Neuron (in vitro differentiated cells): ENCODE measurements around the gene CSRNP3.
A peak's percentile ranks its signal among the peaks of the same experiment; 100 is the strongest.

Experiments
- H2AFZ ChIP-seq: one replicate; pipeline ENCODE4 v1.6.1; 2013; ENCODE audit warnings: low read depth, mild to moderate bottlenecking, inconsistent platforms, low read length, moderate library complexity
- H3K27me3 ChIP-seq: one replicate; pipeline ENCODE4 v1.6.1; 2013; ENCODE audit warnings: low read length; ENCODE audit not compliant: insufficient read depth
- H3K36me3 ChIP-seq: one replicate; pipeline ENCODE4 v1.6.1; 2013; ENCODE audit warnings: low read length; ENCODE audit not compliant: insufficient read depth
- H3K4me1 ChIP-seq: one replicate; pipeline ENCODE4 v1.6.1; 2013; ENCODE audit warnings: low read length; ENCODE audit not compliant: insufficient read depth
- H3K4me3 ChIP-seq: 2 replicates; pipeline ENCODE4 v1.5.1; 2013; ENCODE audit warnings: mild to moderate bottlenecking, low read length, moderate library complexity
- H3K9me3 ChIP-seq: one replicate; pipeline ENCODE4 v1.6.1; 2013; ENCODE audit warnings: low read length

The CSRNP3 gene, protein sequence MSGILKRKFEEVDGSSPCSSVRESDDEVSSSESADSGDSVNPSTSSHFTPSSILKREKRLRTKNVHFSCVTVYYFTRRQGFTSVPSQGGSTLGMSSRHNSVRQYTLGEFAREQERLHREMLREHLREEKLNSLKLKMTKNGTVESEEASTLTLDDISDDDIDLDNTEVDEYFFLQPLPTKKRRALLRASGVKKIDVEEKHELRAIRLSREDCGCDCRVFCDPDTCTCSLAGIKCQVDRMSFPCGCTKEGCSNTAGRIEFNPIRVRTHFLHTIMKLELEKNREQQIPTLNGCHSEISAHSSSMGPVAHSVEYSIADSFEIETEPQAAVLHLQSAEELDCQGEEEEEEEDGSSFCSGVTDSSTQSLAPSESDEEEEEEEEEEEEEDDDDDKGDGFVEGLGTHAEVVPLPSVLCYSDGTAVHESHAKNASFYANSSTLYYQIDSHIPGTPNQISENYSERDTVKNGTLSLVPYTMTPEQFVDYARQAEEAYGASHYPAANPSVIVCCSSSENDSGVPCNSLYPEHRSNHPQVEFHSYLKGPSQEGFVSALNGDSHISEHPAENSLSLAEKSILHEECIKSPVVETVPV

DNA sequence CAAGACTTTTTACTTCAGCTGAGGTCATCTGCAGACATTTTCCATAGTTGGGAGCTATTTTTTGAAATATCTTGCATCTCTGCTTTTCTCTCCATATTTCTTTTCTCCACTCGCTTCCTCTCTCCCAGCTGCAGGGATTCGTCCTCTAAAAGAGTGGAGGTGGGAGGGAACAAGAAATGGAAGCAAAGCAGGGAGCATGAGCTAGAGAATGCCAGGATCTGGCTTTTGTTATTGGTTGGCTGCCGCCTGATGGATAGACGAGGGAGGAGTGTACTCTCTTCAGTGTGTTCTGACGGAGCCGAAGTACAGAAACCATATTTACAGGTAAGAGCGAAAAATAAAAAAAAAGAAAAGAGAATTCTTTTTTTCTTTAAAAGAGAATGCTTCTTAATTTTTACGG is at the start of gene CSRNP3:
TSS of gene CSRNP3 (plus strand) at position 282 of the 400 bp plus-strand sequence. CDS start 125,368 bp downstream, outside the sequence.
- H3K4me3 ChIP-seq, result peak within 1 kb of the TSS; percentile 87
- H3K36me3 ChIP-seq, result no peaks in the 10 kb centered on the region

DNA sequence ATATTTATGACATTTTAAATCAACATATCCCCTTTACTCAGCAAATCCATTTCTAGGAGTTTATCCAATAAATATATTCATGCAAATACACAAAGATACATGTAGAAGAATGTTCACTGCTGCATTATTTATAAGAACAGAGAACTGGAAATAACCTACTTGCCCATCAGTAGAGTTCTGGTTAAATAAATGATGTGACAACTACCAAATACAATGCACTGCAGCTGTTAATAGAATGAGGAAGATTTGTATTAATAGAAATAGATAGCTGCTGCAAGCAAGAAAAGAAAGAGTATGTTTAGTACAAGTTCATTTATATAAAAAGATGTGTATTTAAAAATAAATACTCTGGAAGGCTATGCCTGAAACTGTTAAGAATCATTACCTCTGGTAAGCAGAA is 49.3 kb upstream of the CSRNP3 start:
- H3K4me3 ChIP-seq, result no peak overlapping the region
- H3K36me3 ChIP-seq, result no peaks in the 10 kb centered on the region
- H3K27me3 ChIP-seq, result no peaks in the 10 kb centered on the region
- H2AFZ ChIP-seq, result no peak overlapping the region
- no peaks in the 10 kb centered on the region for H3K4me1 ChIP-seq
- H3K9me3 ChIP-seq, result peaks cover 5% of the 10 kb centered on the region

More for the DNA sequence above, at the start of gene CSRNP3:
- Histone ChIP-seq H2AFZ (peak within 1 kb of the TSS; percentile 86), H3K27me3 (no peaks in the 10 kb centered on the region), H3K9me3 (no peaks in the 10 kb centered on the region), H3K4me1 (peaks cover 27% of the 10 kb centered on the region)

DNA sequence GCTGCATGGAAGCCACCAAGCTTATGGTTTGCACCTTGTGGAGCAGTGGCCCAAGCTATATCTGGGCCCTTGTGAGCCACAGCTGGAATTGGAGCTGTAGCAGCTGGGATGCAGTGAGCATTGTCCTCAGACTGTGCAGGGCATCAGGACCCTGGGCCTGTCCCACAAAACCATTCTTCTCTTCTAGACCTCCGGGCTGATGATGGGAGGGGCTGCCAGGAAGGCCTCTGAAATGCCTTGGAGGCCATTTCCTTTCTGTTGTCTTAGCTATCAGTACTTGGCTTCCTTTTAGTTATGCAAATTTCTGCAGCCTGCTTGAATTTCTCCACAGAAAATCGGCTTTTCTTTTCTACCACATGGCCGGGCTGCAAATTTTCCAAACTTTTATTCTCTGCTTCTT is 46.4 kb upstream of the CSRNP3 start:
- no peak overlapping the region for H3K4me3 ChIP-seq
- no peaks in the 10 kb centered on the region for H3K4me1 ChIP-seq

DNA sequence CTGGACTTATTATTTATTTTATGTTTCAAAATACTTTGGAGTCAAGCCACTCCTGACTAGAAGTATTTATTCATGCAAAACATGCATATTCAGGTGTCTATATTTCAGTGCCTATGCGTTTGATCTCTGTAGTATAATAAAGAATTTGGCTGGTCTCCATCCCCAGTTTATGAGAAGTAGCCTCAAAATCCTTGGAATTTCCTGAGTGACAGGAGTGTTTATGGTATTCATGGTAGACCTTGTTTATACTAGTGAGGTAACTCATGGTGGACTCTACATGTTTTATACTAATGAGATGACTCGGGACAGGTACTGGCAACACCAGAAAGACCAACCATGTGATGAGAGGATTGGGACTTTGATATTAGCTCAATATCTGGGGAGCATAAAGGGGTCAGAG is 43.9 kb upstream of the CSRNP3 start:
- Histone ChIP-seq H3K4me1 (no peaks in the 10 kb centered on the region), H2AFZ (no peak overlapping the region), H3K27me3 (no peaks in the 10 kb centered on the region), H3K36me3 (no peaks in the 10 kb centered on the region), H3K9me3 (peaks cover 8% of the 10 kb centered on the region), H3K4me3 (no peak overlapping the region)

More for the DNA sequence above, 46.4 kb upstream of the CSRNP3 start:
- Histone ChIP-seq H3K9me3 (peaks cover 8% of the 10 kb centered on the region), H3K27me3 (no peaks in the 10 kb centered on the region), H3K36me3 (no peaks in the 10 kb centered on the region), H2AFZ (no peak overlapping the region)

DNA sequence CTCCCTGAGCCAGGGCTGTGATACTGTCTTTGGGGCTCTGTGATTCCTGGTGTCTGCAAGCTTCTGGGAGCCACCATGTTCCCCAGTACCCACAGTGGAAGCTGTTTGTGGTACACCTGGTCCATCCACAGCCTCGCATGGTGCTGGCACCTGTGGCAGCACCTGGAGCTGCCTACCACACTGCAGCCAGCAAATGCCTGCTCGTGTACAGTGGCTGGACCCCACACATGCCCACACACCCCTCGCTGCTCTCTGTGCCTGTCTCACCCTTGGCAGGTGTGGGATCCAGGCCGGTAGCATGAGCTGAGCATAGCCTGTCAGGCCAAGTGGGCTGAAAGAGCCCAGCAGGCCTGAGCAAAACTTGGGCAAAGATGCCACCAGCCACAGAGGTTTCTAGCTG is 41.8 kb upstream of the CSRNP3 start:
- Histone ChIP-seq H3K27me3 (no peaks in the 10 kb centered on the region), H3K9me3 (peaks cover 6% of the 10 kb centered on the region), H3K4me1 (peaks cover 2% of the 10 kb centered on the region), H3K4me3 (no peak overlapping the region), H2AFZ (no peak overlapping the region), H3K36me3 (no peaks in the 10 kb centered on the region)

DNA sequence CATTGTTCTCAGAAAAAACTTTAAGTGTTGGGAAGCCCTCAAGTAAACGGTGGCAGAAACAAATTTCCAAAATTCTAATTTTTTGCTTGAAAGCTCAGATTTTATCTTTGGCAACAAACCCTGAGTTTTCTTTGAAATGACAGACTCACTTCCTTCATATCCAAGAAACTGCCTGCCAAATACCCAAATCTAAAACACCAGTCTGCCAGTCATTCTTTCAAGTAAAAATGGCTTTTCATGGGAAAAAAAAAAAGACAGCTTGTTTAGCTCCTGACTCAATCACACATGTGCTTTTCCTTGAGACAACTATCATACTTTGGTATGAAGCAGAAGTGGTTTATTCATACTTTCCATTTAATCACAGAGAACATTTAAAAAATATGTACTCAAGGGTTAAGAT is 40.6 kb upstream of the CSRNP3 start:
- Histone ChIP-seq H3K4me1 (peaks cover 2% of the 10 kb centered on the region), H2AFZ (no peak overlapping the region), H3K36me3 (no peaks in the 10 kb centered on the region), H3K9me3 (peaks cover 3% of the 10 kb centered on the region), H3K4me3 (no peak overlapping the region), H3K27me3 (no peaks in the 10 kb centered on the region)

DNA sequence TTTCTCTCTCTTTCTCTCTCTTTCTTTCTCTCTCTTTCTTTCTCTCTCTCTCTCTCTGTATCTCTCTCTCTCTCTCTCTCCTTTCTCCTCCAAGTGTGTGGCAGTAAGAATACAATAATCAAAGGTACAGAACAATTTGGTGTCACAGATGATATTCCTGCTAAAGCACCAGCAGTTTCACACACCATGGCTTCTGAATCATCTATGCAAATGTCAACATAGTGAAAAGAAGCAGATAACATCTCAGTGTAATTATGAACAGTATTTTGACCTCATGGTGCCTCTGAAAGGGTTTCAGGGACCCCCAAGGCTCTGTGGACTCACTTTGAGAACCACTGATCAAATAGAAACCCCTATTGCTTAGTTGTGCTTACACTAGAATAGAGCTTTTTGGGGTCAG is 38.5 kb upstream of the CSRNP3 start:
- no peak overlapping the region for H3K4me3 ChIP-seq
- H3K9me3 ChIP-seq, result peaks cover 3% of the 10 kb centered on the region
- no peak overlapping the region for H2AFZ ChIP-seq
- H3K4me1 ChIP-seq, result peaks cover 2% of the 10 kb centered on the region
- H3K36me3 ChIP-seq, result no peaks in the 10 kb centered on the region
- H3K27me3 ChIP-seq, result no peaks in the 10 kb centered on the region

DNA sequence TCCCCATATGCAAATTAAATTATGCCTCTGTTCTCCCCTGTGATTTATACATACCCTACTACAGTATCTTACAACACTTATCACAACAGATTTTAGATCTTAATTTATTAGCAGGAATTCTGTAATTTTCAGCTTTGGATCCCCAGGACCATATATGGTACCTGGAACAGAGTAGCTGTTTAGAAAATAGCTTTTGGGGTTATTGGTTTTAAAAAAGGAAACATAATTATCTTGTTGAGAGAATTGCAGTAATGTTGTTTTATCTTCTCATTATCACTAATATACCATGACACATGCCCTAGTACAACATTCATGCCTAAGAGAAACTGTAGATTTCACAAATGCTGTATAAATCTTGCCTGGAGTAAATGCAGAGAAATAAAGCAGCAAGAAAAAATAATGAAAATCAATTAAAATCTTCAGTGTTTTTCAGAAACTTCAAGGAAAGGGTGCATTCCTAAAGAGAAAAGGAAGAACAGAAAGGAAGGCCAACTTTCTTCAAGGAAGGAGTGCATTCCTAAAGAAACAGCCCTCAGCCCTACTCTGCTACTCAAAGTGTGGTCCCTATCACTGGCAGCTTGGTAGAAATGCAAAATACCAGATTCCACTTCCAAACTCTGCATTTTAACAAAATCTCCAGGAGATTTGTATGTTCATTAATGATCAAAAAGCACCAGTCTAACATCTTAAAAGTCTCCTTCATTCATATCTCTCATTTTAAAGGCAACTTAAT is 37.1 kb upstream of the CSRNP3 start:
- peaks cover 2% of the 10 kb centered on the region for H3K4me1 ChIP-seq
- no peaks in the 10 kb centered on the region for H3K36me3 ChIP-seq
- H3K9me3 ChIP-seq, result no peaks in the 10 kb centered on the region
- no peak overlapping the region for H2AFZ ChIP-seq
- H3K27me3 ChIP-seq, result no peaks in the 10 kb centered on the region
- H3K4me3 ChIP-seq, result no peak overlapping the region

DNA sequence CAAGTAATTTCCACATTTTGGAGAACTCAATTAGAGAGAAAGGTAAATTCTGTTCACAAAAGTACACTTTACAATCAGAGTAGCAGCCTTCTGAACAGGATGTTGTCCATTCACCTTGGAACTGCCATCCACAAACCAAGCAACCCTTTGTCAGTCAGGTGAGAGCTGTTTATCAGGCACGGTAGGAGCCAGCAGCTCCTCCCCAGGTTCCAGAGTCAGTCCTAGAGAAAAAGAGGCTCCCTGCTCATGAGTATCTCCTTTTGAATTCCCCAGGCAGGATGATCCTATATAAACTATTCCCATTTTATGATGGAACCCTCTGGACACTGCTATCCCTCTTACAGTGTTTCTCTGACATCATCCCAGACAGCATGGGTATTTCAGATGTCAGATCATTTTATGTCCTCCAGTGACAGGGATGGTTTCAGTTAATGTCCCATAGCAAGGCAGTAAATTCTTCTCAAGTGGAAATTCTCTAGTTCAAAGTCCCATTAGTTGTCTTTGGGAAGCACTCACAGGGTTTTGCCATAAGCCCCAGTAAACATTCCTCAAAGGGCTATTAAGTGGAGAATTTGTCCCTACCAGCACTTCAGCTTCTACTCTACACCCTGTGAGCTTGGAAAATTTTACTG is 34.5 kb upstream of the CSRNP3 start:
- Histone ChIP-seq H3K4me3 (no peak overlapping the region), H3K9me3 (no peaks in the 10 kb centered on the region), H2AFZ (no peak overlapping the region), H3K4me1 (peaks cover 6% of the 10 kb centered on the region), H3K27me3 (no peaks in the 10 kb centered on the region), H3K36me3 (no peaks in the 10 kb centered on the region)

DNA sequence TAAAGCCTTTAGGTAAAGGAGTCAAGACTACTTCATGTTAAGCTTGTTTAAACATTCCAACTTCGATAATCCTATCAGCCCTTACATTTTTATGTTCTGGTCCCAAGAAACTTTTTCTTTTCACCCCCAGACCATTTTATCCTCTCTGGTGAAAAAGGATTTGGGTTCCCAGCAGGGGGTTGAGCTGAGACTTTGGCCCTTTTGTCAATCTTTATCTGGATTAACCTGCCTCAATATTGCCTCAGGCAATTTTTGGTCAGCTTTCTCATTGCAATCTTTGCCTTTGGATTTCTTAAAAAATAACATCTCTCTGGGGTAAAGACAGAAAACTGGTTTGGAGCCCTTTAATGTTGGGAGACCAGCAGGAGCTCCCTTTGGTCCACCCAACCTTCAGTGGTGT is 33.9 kb upstream of the CSRNP3 start:
- H3K4me1 ChIP-seq, result peaks cover 12% of the 10 kb centered on the region
- no peaks in the 10 kb centered on the region for H3K27me3 ChIP-seq
- no peaks in the 10 kb centered on the region for H3K36me3 ChIP-seq
- H2AFZ ChIP-seq, result no peak overlapping the region
- H3K9me3 ChIP-seq, result no peaks in the 10 kb centered on the region
- no peak overlapping the region for H3K4me3 ChIP-seq

DNA sequence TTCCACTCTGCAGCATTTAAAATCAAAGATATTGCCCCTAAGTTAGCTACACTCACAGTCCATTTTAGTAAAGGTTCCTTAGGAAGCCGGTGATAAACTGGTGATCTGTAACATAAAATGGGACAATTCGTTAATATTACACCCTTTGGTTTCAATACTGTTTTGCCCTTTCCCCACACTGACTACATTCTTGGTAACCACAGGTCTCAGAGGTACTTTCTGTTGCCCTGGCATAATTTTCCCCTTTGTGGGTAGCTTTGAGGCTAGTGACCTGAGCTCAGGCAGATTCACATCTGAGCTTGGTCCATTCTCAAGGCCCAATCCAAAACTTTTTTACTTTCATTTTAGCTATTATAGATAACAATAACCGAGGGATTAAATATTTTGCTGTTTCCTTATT is 32.9 kb upstream of the CSRNP3 start:
- H3K4me1 ChIP-seq, result peaks cover 15% of the 10 kb centered on the region
- no peaks in the 10 kb centered on the region for H3K27me3 ChIP-seq
- no peak overlapping the region for H3K4me3 ChIP-seq
- H3K36me3 ChIP-seq, result no peaks in the 10 kb centered on the region
- no peak overlapping the region for H2AFZ ChIP-seq
- H3K9me3 ChIP-seq, result no peaks in the 10 kb centered on the region

DNA sequence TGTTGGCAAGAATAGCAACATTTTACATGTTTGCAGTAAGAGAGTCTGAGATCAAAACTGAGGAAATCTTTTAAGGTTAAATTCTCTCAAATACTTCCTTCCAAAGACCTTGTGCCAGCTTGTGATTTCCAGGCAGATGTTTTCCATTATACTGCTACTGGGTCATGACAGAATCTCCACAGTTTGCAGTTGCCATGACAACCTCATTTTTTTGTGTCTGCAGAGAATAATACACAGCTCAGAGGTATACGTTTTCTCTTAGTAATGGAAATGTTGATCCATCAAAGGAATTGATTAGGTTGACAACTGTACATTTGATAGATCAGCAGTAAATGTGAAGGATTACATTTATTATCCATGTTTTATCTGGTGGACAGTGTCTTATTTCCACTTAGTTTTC is 29.1 kb upstream of the CSRNP3 start:
- Histone ChIP-seq H2AFZ (no peak overlapping the region), H3K27me3 (no peaks in the 10 kb centered on the region), H3K4me3 (no peak overlapping the region), H3K4me1 (peaks cover 15% of the 10 kb centered on the region), H3K9me3 (no peaks in the 10 kb centered on the region), H3K36me3 (no peaks in the 10 kb centered on the region)

DNA sequence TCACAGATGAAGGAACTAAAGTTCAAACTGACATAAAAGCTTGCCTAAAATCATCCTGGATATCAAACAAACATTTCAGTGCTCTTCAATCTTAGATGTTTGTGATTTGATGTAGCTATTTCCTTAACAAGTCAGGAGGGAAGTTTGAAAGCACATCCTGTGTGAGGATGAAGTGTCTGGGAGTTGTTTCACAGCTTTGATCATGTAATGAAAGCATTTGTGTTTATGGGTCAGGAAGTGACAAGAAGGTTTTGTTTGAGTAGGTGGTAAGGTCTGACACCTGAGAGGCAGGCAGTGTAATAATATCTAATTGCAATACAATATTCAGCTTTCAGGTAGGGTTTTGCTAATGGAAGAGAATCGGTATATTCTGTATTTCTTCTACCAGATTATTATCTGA is 26.0 kb upstream of the CSRNP3 start:
- Histone ChIP-seq H3K36me3 (no peaks in the 10 kb centered on the region), H3K27me3 (no peaks in the 10 kb centered on the region), H2AFZ (no peak overlapping the region), H3K4me3 (no peak overlapping the region), H3K9me3 (no peaks in the 10 kb centered on the region), H3K4me1 (peaks cover 15% of the 10 kb centered on the region)
